HG03025 (cell line): ENCODE results near the gene ZNF184.
A peak's percentile ranks its signal among the peaks of the same experiment; 100 is the strongest.

Source experiments
- ATAC-seq: cut with Tn5 transposase; IDR thresholded peaks from one replicate; pipeline ENCODE4 v1.9.1; 2021; ENCODE audit warnings: mild to moderate bottlenecking, moderate library complexity; ENCODE audit not compliant: unreplicated experiment, low FRiP score

ZNF184 gene

GRCh38 chr6:27479319-27480182 is 6.6 kb upstream of the ZNF184 start:
- peak; percentile 51 for ATAC-seq

GRCh38 chr6:27478706-27479318 is 5.9 kb upstream of the ZNF184 start:
- ATAC-seq, result peak; percentile 49

GRCh38 chr6:27478141-27478705 is 5.3 kb upstream of the ZNF184 start:
- peak; percentile 20 for ATAC-seq

GRCh38 chr6:27477318-27478013 is 4.6 kb upstream of the ZNF184 start:
- ATAC-seq, result no peak

- no peak for ATAC-seq
These were observed 3.2 kb upstream of the ZNF184 start for GRCh38 chr6:27476090-27476489.

- ATAC-seq, result no peak
These were observed 1.8 kb upstream of the ZNF184 start for GRCh38 chr6:27474672-27475071.

- ATAC-seq, result no peak
These were observed 1.2 kb upstream of the ZNF184 start for GRCh38 chr6:27474172-27474465.

GRCh38 chr6:27472182-27472616 is 706 bp downstream of the ZNF184 start:
- peak; percentile 33 for ATAC-seq

- no peak for ATAC-seq
These were observed 1.4 kb downstream of the ZNF184 start for GRCh38 chr6:27471365-27472115.

GRCh38 chr6:27470023-27470422 is 2.9 kb downstream of the ZNF184 start:
- ATAC-seq, result no peak

GRCh38 chr6:27468334-27468733 is 4.6 kb downstream of the ZNF184 start:
- no peak for ATAC-seq

- no peak for ATAC-seq
These were observed 20.4 kb downstream of the ZNF184 start for GRCh38 chr6:27452496-27452897.

GRCh38 chr6:27451660-27452390 is 21.1 kb downstream of the ZNF184 start:
- no peak for ATAC-seq

GRCh38 chr6:27448456-27448855 is 24.4 kb downstream of the ZNF184 start:
- ATAC-seq, result no peak

GRCh38 chr6:27442932-27443331 is 30.0 kb downstream of the ZNF184 start:
- no peak for ATAC-seq

GRCh38 chr6:27441001-27441400 is 31.9 kb downstream of the ZNF184 start:
- ATAC-seq, result no peak

- ATAC-seq, result no peak
These were observed 33.5 kb downstream of the ZNF184 start for GRCh38 chr6:27439371-27439770.

- ATAC-seq, result no peak
These were observed 39.2 kb downstream of the ZNF184 start for GRCh38 chr6:27433714-27434113.

- no peak for ATAC-seq
These were observed 43.9 kb downstream of the ZNF184 start for GRCh38 chr6:27428966-27429365.

GRCh38 chr6:27428502-27428901 is 44.4 kb downstream of the ZNF184 start:
- no peak for ATAC-seq
